Measurements from ENCODE around the gene RAB11FIP4. TPM values are rescaled to one million over a fixed set of nuclear protein-coding genes. Genes with fewer than 3 reads are reported as not detected.
A peak's percentile ranks its signal among the peaks of the same experiment; 100 is the strongest.

Gene RAB11FIP4
- total and polyA plus RNA-seq, 2 of the 13 experiments (the other 11 are each of a cell fraction or from before 2014, with no cell fraction given), result 28.0 to 89.3 TPM

GRCh38 chr17:31524926-31525800, 133.7 kb downstream of the RAB11FIP4 start (continued):
- TF ChIP-seq TFE3 (CRISPR knock-in tag; IDR thresholded peaks at IDR 0.05) (no peak), SALL1 (CRISPR knock-in tag; IDR thresholded peaks at IDR 0.05) (peak; percentile 42; the same call in 1 of the 2 replicates), TEAD2 (CRISPR knock-in tag; IDR thresholded peaks at IDR 0.05) (no peak), NCOA5 (CRISPR knock-in tag; IDR thresholded peaks at IDR 0.05) (no peak), DNMT3B (CRISPR knock-in tag; conservative IDR thresholded peaks at IDR 0.05) (no peak), FOXP4 (CRISPR knock-in tag; IDR thresholded peaks at IDR 0.05) (no peak), HOMEZ (CRISPR knock-in tag; IDR thresholded peaks at IDR 0.05; ENCODE audit: low read depth) (0 out of 2 replicates have a peak, but pooled peaks have one; percentile 14), FOXA1 (IDR thresholded peaks at IDR 0.05) (no peak), FOXA1 (CRISPR knock-in tag; IDR thresholded peaks at IDR 0.05) (no peak), FOXP1 (IDR thresholded peaks at IDR 0.05) (no peak), FOXP1 (CRISPR knock-in tag; IDR thresholded peaks at IDR 0.05) (no peak), SP4 (CRISPR knock-in tag; IDR thresholded peaks at IDR 0.05) (no peak), MED8 (CRISPR knock-in tag; IDR thresholded peaks at IDR 0.05; ENCODE audit: insufficient replicate concordance) (no peak), CSRNP1 (CRISPR knock-in tag; IDR thresholded peaks at IDR 0.05) (no peak), ETV5 (CRISPR knock-in tag; IDR thresholded peaks at IDR 0.05; ENCODE audit: borderline replicate concordance) (no peak), PLSCR1 (CRISPR knock-in tag; IDR thresholded peaks at IDR 0.05; ENCODE audit: borderline replicate concordance) (no peak), CHD2 (IDR thresholded peaks at IDR 0.05; ENCODE audit: low read depth, low read length) (0 out of 2 replicates have a peak, but pooled peaks have one; percentile 15), ZBTB3 (CRISPR knock-in tag; IDR thresholded peaks at IDR 0.05; ENCODE audit: borderline replicate concordance, low read depth) (no peak), POLR2G (IDR thresholded peaks at IDR 0.05; ENCODE audit: low read depth, low read length) (no peak), PHF8 (CRISPR knock-in tag; IDR thresholded peaks at IDR 0.05) (peak; percentile 38; the same call in 1 of the 2 replicates), TBP (CRISPR knock-in tag; IDR thresholded peaks at IDR 0.05) (no peak), RARG (CRISPR knock-in tag; IDR thresholded peaks at IDR 0.05; ENCODE audit: low read depth) (no peak), ZNF180 (CRISPR knock-in tag; IDR thresholded peaks at IDR 0.05; ENCODE audit: borderline replicate concordance, low read depth) (no peak), RBM39 (IDR thresholded peaks at IDR 0.05; ENCODE audit: low read depth, low read length, poor library complexity, severe bottlenecking) (no peak)

All from HepG2 (cell line).